ENCODE data around the gene BTG2. TPM values are rescaled to one million over a fixed set of nuclear protein-coding genes. Genes with fewer than 3 reads are reported as not detected.

The BTG2 gene
- total RNA-seq, 4 donors from 2014 or later: 98.6 to 205 (median 131) TPM

DNA sequence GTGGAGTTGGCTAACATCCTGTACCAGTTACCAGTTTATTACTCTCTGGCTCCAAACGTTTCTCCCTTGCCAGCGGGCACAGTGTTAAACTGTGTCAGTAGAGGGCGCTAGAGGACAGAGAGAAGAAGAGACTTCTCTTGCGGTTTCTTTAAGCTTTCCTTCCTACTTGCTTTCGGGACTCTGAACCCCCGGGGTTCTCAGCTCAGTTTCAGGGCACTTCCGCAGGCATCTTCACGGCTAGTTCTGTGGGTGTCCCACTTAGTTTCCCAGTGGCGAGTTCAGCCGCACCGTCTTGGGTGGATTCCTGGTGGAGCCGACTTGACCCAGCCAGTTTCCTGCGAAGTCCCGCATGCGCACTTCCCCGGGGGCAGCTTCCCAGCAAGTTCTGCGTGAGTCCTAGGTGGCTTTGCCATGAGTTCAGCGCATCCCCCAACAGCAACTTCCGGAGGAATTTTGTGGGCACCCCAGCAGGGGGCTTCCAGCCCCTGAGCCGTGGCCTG, 37.9 kb upstream of the BTG2 start:
- DNase-seq (ENCODE audit: low spot score in 2 of 2): peak; percentile 88 to 96
- H3K4me3 ChIP-seq (ENCODE audit: low read depth, poor library complexity, severe bottlenecking): peak overlapping the region; percentile 17
- TF ChIP-seq, protein P1, sequence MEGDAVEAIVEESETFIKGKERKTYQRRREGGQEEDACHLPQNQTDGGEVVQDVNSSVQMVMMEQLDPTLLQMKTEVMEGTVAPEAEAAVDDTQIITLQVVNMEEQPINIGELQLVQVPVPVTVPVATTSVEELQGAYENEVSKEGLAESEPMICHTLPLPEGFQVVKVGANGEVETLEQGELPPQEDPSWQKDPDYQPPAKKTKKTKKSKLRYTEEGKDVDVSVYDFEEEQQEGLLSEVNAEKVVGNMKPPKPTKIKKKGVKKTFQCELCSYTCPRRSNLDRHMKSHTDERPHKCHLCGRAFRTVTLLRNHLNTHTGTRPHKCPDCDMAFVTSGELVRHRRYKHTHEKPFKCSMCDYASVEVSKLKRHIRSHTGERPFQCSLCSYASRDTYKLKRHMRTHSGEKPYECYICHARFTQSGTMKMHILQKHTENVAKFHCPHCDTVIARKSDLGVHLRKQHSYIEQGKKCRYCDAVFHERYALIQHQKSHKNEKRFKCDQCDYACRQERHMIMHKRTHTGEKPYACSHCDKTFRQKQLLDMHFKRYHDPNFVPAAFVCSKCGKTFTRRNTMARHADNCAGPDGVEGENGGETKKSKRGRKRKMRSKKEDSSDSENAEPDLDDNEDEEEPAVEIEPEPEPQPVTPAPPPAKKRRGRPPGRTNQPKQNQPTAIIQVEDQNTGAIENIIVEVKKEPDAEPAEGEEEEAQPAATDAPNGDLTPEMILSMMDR (IDR thresholded peaks at IDR 0.05): peak in 1 of 3 donors; percentile 60
- no peak for TF ChIP-seq POLR2A (IDR thresholded peaks at IDR 0.05)
- WGBS, 2 donors: 0% methylated on average over 20 of the region's 20 CpGs
- intact Hi-C loops (cut with DNase I; ENCODE audit: low total_unique reads): no loop called here

DNA sequence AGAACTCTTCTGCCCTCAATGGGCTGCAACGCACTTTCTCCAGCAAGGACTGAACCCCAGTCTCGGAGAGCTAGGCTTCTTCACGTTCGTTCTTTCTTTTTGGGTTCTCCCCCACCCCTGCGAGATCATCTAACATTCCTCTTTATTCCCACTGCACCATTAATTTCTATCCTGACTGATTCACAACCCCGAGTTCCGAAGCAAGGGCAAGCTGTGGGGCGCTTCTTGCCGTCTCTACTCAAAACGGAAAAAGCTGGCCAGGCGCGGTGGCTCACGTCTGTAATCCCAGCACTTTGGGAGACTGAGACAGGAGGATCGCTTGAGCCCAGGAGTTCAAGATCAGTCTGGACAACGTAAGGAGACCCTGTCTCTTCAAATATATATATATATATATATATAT, 37.4 kb upstream of the BTG2 start:
- H3K4me3 ChIP-seq (ENCODE audit: low read depth, poor library complexity, severe bottlenecking): peak overlapping the region; percentile 17
- TF ChIP-seq, protein P1 (IDR thresholded peaks at IDR 0.05): no peak
- no peak for TF ChIP-seq POLR2A (IDR thresholded peaks at IDR 0.05)
- 53 to 55% methylated on average over 15 of the region's 15 CpGs for WGBS, 2 donors
- intact Hi-C loops (cut with DNase I; ENCODE audit: low total_unique reads): no loop called here
- DNase-seq (ENCODE audit: low spot score in 2 of 2): peak in 1 of 2 donors; percentile 78

DNA sequence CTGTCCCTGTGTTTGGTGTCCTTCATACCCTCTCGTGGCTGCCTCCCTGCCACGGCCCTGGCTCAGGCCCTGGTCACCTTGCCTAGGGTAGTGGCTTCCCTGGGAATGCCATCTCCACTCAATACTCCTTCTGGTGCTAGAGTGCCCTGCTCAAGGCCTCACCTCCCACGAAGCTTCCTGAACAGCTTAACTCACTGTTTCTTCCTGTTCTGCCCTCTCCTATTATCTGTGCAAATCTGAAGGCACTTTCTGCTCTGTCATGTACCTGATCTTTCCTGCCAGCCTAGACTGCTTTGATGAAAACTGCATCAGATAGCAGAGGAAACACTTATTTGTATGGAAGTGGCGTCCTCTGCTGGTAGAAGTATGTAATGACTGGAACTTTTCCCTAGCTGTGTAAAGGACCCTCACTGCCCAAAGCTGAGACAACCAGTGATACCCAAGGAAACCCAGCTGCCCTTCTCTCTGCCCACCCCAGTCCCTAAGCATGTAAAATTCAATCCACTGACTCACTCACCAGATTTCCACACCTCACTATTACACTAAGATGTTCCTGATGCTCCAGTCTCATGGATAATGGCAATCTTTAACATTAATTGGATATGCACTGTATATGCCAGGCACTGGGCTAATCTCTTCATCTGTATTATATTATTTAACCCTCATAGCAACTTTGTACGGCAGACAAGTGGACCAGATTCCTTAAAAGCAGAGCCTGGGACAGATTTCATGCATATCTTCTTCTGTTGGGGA, 36.2 kb upstream of the BTG2 start:
- intact Hi-C loops (cut with DNase I; ENCODE audit: low total_unique reads): no loop called here
- 24 to 25% methylated on average over 5 of the region's 5 CpGs for WGBS, 2 donors
- TF ChIP-seq, protein P1 (IDR thresholded peaks at IDR 0.05): peak in 2 of 3 donors; percentile 64 to 93
- TF ChIP-seq POLR2A (IDR thresholded peaks at IDR 0.05): no peak
- no peak overlapping the region for H3K4me3 ChIP-seq (ENCODE audit: low read depth, poor library complexity, severe bottlenecking)
- peak in 1 of 2 donors; percentile 84 for DNase-seq (ENCODE audit: low spot score in 2 of 2)

DNA sequence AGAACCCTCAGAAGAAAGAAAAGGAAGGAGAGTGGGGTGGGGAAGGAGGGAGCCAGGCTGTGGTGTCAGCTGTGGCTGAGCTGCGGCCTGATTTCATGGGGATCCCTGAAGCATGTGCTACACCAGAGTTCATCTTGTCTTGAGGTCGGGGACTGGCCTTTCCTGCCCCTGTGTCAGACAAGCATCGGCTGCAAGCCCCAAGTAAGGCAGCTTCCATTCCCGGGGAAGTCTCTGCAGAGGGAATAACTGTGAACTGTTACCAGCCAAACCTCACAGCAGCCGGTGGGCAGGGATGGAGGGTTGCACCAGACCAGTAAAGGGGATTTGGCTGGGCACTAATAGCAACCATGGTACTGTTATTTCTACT, 35.7 kb upstream of the BTG2 start:
- DNase-seq (ENCODE audit: low spot score in 2 of 2): peak in 1 of 2 donors; percentile 77
- H3K4me3 ChIP-seq (ENCODE audit: low read depth, poor library complexity, severe bottlenecking): no peak overlapping the region
- TF ChIP-seq POLR2A (IDR thresholded peaks at IDR 0.05): no peak
- TF ChIP-seq, protein P1 (IDR thresholded peaks at IDR 0.05): no peak
- intact Hi-C loops (cut with DNase I; ENCODE audit: low total_unique reads): loop anchor here (5.0 kb wide), 2 partner anchors 68 to 218 kb away; no protein-coding TSS in a partner anchor
- 64 to 74% methylated on average over 4 to 5 of the region's 5 CpGs for WGBS, 2 donors

DNA sequence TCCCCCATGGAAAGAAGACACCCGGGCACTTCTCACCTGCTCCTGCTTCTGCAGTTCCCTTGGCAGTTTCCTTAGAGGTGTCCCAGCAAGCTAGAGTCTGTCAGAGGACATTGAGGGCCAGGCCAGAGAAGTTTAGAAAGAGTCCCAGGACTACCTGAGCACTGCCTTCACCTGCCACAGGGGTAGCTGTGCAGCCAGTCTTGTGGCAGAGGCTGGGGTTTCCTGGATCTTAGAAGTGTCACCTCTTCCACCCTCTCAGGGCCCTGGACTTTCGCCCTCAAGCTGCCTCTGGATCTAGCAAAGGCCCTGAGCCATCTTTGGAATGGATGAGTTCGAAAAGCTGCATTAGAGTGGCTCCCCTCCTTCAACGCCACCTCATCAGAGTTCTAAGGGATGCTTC, 34.9 kb upstream of the BTG2 start:
- H3K4me3 ChIP-seq (ENCODE audit: low read depth, poor library complexity, severe bottlenecking): no peak overlapping the region
- WGBS, 2 donors: 81 to 87% methylated on average over 4 of the region's 4 CpGs
- intact Hi-C loops (cut with DNase I; ENCODE audit: low total_unique reads): loop anchor here (5.0 kb wide), 2 partner anchors 67 to 217 kb away; no protein-coding TSS in a partner anchor
- no peak for TF ChIP-seq POLR2A (IDR thresholded peaks at IDR 0.05)
- TF ChIP-seq, protein P1 (IDR thresholded peaks at IDR 0.05): no peak
- DNase-seq (ENCODE audit: low spot score in 2 of 2): peak in 1 of 2 donors; percentile 53
